ENCODE results near the gene ADAMTS5. TPM values are rescaled to one million over a fixed set of nuclear protein-coding genes. Genes with fewer than 3 reads are reported as not detected.

ADAMTS5 gene
- polyA plus RNA-seq, 3 donors, result 0.86 to 1.1 (median 1.0) TPM

DNA sequence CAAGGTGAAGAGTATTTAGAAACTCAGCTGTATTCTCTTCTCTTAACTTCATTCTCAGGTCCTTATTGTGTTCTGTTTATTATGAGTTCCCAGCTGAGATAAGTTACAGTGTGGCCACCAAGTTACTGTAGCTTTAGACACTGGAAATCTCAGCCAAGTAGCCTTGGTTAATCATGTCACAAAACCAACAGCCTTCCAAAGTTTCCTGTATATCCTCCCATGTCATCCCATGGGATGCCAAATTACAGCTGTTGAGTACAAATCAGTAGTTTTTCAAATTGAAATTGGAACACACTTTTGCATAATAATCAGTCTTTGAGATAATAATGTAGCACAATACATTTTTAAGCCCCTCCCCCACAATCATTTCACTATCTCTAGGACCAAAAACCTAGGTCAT, 10.7 kb downstream of the ADAMTS5 start:
- no peaks in the 10 kb centered on the region for H3K79me2 ChIP-seq (ENCODE audit: insufficient read depth, low read length)
- intact Hi-C loops (cut with micrococcal nuclease), result no loop called here
- H3K9me3 ChIP-seq (replicated peaks in 1 of 2; ENCODE audit: control insufficient read depth in 1 of 2, insufficient read depth in 1 of 2, low read length in 2 of 2), result no peaks in the 10 kb centered on the region
- H2AFZ ChIP-seq (ENCODE audit: insufficient read depth, low read depth, low read length, poor library complexity, severe bottlenecking), result no peak overlapping the region
- Mint-ChIP-seq H3K4me3 (no peak overlapping the region), H3K4me1 (peaks cover 18% of the 10 kb centered on the region), H3K9me3 (peaks cover 0 to 1% (median 0%) of the 10 kb centered on the region in 7 donors), H3K36me3 (peaks cover 9 to 18% of the 10 kb centered on the region in 2 donors), H3K27ac (no peak overlapping the region), H3K27me3 (ENCODE audit: low read depth in 3 of 3) (peaks cover 4 to 23% (median 15%) of the 10 kb centered on the region in 3 donors)
- no peak for DNase-seq
- TF ChIP-seq, protein P1, sequence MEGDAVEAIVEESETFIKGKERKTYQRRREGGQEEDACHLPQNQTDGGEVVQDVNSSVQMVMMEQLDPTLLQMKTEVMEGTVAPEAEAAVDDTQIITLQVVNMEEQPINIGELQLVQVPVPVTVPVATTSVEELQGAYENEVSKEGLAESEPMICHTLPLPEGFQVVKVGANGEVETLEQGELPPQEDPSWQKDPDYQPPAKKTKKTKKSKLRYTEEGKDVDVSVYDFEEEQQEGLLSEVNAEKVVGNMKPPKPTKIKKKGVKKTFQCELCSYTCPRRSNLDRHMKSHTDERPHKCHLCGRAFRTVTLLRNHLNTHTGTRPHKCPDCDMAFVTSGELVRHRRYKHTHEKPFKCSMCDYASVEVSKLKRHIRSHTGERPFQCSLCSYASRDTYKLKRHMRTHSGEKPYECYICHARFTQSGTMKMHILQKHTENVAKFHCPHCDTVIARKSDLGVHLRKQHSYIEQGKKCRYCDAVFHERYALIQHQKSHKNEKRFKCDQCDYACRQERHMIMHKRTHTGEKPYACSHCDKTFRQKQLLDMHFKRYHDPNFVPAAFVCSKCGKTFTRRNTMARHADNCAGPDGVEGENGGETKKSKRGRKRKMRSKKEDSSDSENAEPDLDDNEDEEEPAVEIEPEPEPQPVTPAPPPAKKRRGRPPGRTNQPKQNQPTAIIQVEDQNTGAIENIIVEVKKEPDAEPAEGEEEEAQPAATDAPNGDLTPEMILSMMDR (IDR thresholded peaks at IDR 0.05), result no peak
- peaks cover 27 to 38% of the 10 kb centered on the region in 2 donors for H3K27me3 ChIP-seq (ENCODE audit: control insufficient read depth in 2 of 2, insufficient read depth in 2 of 2, low read length in 2 of 2)
- H3K36me3 ChIP-seq (replicated peaks in 1 of 2; ENCODE audit: control insufficient read depth in 1 of 2, insufficient read depth in 2 of 2, low read length in 2 of 2), result peaks cover 0 to 11% of the 10 kb centered on the region in 2 donors
- H3K27ac ChIP-seq (ENCODE audit: low read depth in 1 of 2, low read length in 2 of 2), result no peak overlapping the region
- no peak overlapping the region for H3K9ac ChIP-seq (ENCODE audit: insufficient read depth, low read length, poor library complexity, severe bottlenecking)
- no peak overlapping the region for H3K4me2 ChIP-seq (replicated peaks; ENCODE audit: extremely low read depth, low read length, poor library complexity, severe bottlenecking)
- H4K20me1 ChIP-seq (ENCODE audit: insufficient read depth, low read length), result no peaks in the 10 kb centered on the region
- H3K4me3 ChIP-seq (replicated peaks in 1 of 3; ENCODE audit: low read depth in 2 of 3, low read length in 3 of 3), result no peak overlapping the region
- H3K4me1 ChIP-seq (ENCODE audit: control insufficient read depth in 1 of 2, insufficient read depth in 2 of 2, low read length in 2 of 2), result peaks cover 17 to 20% of the 10 kb centered on the region in 2 donors

DNA sequence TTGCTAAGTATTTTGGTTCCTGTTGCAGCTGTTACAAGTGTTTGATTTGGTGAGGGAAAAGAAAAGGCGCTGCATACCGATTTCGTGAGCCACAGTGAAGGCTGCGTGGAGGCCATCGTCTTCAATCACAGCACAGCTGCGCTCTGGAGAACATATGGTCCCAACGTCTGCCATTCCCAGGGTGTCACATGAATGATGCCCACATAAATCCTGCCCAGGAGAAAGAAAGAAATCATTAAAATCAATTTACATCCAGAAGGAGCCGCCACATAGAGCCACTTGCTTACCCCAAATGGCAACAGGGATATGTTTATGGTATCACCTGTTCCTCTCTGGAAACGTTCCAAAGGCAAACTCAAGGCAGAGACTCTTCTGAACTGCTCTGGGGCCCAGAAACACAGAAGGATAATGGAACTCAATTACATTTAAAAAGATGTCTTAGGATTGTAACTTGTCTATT, 12.2 kb downstream of the ADAMTS5 start:
- Histone ChIP-seq H3K4me3 (replicated peaks in 1 of 3; ENCODE audit: low read depth in 2 of 3, low read length in 3 of 3) (no peak overlapping the region), H3K79me2 (ENCODE audit: insufficient read depth, low read length) (no peaks in the 10 kb centered on the region), H3K27me3 (ENCODE audit: control insufficient read depth in 2 of 2, insufficient read depth in 2 of 2, low read length in 2 of 2) (peaks cover 24% of the 10 kb centered on the region in 2 donors), H3K36me3 (replicated peaks in 1 of 2; ENCODE audit: control insufficient read depth in 1 of 2, insufficient read depth in 2 of 2, low read length in 2 of 2) (peaks cover 0 to 11% of the 10 kb centered on the region in 2 donors), H4K20me1 (ENCODE audit: insufficient read depth, low read length) (no peaks in the 10 kb centered on the region), H3K4me2 (replicated peaks; ENCODE audit: extremely low read depth, low read length, poor library complexity, severe bottlenecking) (no peak overlapping the region), H3K27ac (ENCODE audit: low read depth in 1 of 2, low read length in 2 of 2) (no peak overlapping the region), H3K9me3 (replicated peaks in 1 of 2; ENCODE audit: control insufficient read depth in 1 of 2, insufficient read depth in 1 of 2, low read length in 2 of 2) (no peaks in the 10 kb centered on the region), H3K4me1 (ENCODE audit: control insufficient read depth in 1 of 2, insufficient read depth in 2 of 2, low read length in 2 of 2) (peaks cover 24 to 29% of the 10 kb centered on the region in 2 donors), H3K9ac (ENCODE audit: insufficient read depth, low read length, poor library complexity, severe bottlenecking) (no peak overlapping the region), H2AFZ (ENCODE audit: insufficient read depth, low read depth, low read length, poor library complexity, severe bottlenecking) (no peak overlapping the region)
- Mint-ChIP-seq H3K27ac (no peak overlapping the region), H3K27me3 (ENCODE audit: low read depth in 3 of 3) (peaks cover 4 to 24% (median 13%) of the 10 kb centered on the region in 3 donors), H3K9me3 (peaks cover 0 to 1% (median 0%) of the 10 kb centered on the region in 7 donors), H3K36me3 (peaks cover 13 to 16% of the 10 kb centered on the region in 2 donors), H3K4me3 (peak overlapping the region in 1 of 2 donors; percentile 30), H3K4me1 (peaks cover 25% of the 10 kb centered on the region)
- WGBS (ENCODE audit: insufficient coverage), result 89% methylated on average over 4 of the region's 9 CpGs
- TF ChIP-seq, protein P1 (IDR thresholded peaks at IDR 0.05), result no peak
- DNase-seq, result no peak
- intact Hi-C loops (cut with micrococcal nuclease), result no loop called here
